Neural progenitor cell (in vitro differentiated cells): Measurements from ENCODE around the gene LTB4R. TPM values are rescaled to one million over a fixed set of nuclear protein-coding genes. Genes with fewer than 3 reads are reported as not detected.

ENCODE experiments used
- DNase-seq: peaks from one replicate; pipeline ENCODE4 v3.0.0-alpha.2; 2016; ENCODE audit warnings: low spot score
- H2AFZ ChIP-seq: fragments of 200-600 bp; sonication (generic); replicated peaks from 2 replicates; pipeline ENCODE4 v1.6.1; 2016; ENCODE audit warnings: antibody characterized with exemption
- H3F3A ChIP-seq: fragments of 200-600 bp; sonication (generic); 2 replicates; pipeline ENCODE4 v1.6.1; 2016; ENCODE audit warnings: antibody characterized with exemption, low read depth
- H3K27ac ChIP-seq: fragments of 200-600 bp; sonication (generic); 2 replicates; pipeline ENCODE4 v1.5.1; 2016; ENCODE audit warnings: mild to moderate bottlenecking
- H3K27me3 ChIP-seq: fragments of 200-600 bp; sonication (generic); 2 replicates; pipeline ENCODE4 v1.6.1; 2016; ENCODE audit warnings: mild to moderate bottlenecking, moderate library complexity
- H3K36me3 ChIP-seq: fragments of 200-600 bp; sonication (generic); 2 replicates; pipeline ENCODE4 v1.5.1; 2016
- H3K4me1 ChIP-seq: fragments of 200-600 bp; sonication (generic); 2 replicates; pipeline ENCODE4 v1.6.1; 2016; ENCODE audit warnings: mixed run types
- H3K4me2 ChIP-seq: fragments of 200-600 bp; sonication (generic); 2 replicates; pipeline ENCODE4 v1.6.1; 2016
- H3K4me3 ChIP-seq: fragments of 200-600 bp; sonication (generic); 2 replicates; pipeline ENCODE4 v1.5.1; 2016
- H3K79me2 ChIP-seq: fragments of 200-600 bp; sonication (generic); 2 replicates; pipeline ENCODE4 v1.6.1; 2016; ENCODE audit warnings: low read depth
- H3K9ac ChIP-seq: fragments of 200-600 bp; sonication (generic); 2 replicates; pipeline ENCODE4 v1.6.1; 2016
- H3K9me3 ChIP-seq: fragments of 200-600 bp; sonication (generic); 2 replicates; pipeline ENCODE4 v1.5.1; 2016; ENCODE audit warnings: low read depth
- H4K20me1 ChIP-seq: fragments of 200-600 bp; sonication (generic); 2 replicates; pipeline ENCODE4 v1.6.1; 2016; ENCODE audit warnings: low read depth
- H3K27ac Mint-ChIP-seq: 3 replicates; pipeline ENCODE4 v1.8.0; 2021; ENCODE audit warnings: mixed read lengths
- H3K27me3 Mint-ChIP-seq: 2 replicates; pipeline ENCODE4 v1.8.0; 2022; ENCODE audit warnings: low read depth, mild to moderate bottlenecking, inconsistent platforms, moderate library complexity, mixed read lengths; ENCODE audit not compliant: insufficient read depth
- H3K36me3 Mint-ChIP-seq: 3 replicates; pipeline ENCODE4 v1.8.0; 2021; ENCODE audit warnings: mixed read lengths
- H3K4me1 Mint-ChIP-seq: 3 replicates; pipeline ENCODE4 v1.8.0; 2021; ENCODE audit warnings: mixed read lengths
- H3K4me3 Mint-ChIP-seq: 3 replicates; pipeline ENCODE4 v1.8.0; 2021; ENCODE audit warnings: mild to moderate bottlenecking, moderate library complexity, mixed read lengths
- H3K9me3 Mint-ChIP-seq: 3 replicates; pipeline ENCODE4 v1.8.0; 2020; ENCODE audit warnings: mixed read lengths
- EZH2 ChIP-seq: fragments of 200-600 bp; sonication (generic); IDR thresholded peaks from 2 replicates; pipeline ENCODE4 v1.6.1; 2017; ENCODE audit warnings: antibody characterized with exemption, mild to moderate bottlenecking, moderate library complexity
- EZH2phosphoT487 ChIP-seq: fragments of 200-600 bp; sonication (generic); IDR thresholded peaks from 2 replicates; pipeline ENCODE4 v1.6.1; 2017; ENCODE audit warnings: antibody characterized with exemption
- total RNA-seq: library from RNA; depleted of rRNA; stranded (reverse); fragments of >200 nt; gene quantifications from 2 replicates; pipeline ENCODE4 v1.2.3, GENCODE V29; 2015; ENCODE audit warnings: low replicate concordance
- TF ChIP-seq, protein P1 (sequence below): fragments of 200-600 bp; sonication (generic); IDR thresholded peaks from 2 replicates; pipeline ENCODE4 v1.5.1; 2017; ENCODE audit warnings: antibody characterized with exemption, mild to moderate bottlenecking

The LTB4R gene
- total RNA-seq, 1 donor from 2014 or later: 1.9 TPM

DNA sequence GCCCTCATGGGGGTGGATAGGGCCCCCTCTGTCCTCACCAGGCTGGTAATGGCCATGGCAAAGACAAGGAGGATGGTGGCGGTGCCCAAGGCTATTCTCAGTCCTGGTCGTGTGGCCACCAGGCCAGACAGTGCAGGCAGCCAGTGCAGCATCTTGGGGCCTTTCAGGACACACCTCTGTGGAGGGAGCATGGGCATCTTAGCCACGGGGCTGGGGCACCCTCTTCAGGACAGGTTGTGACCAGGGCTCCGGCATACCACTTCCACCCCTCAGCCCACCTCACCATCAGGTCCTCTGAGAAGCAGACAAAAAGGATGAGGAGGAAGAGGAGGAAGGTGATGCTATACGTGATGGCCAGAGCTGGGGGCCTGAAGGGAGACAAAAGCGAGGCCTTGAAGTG is 12.7 kb downstream of the LTB4R start:
- no peaks in the 10 kb centered on the region for H3F3A ChIP-seq
- H3K27me3 ChIP-seq: peaks cover 23% of the 10 kb centered on the region
- no peak overlapping the region for H3K4me2 ChIP-seq
- H3K4me1 ChIP-seq: no peaks in the 10 kb centered on the region
- H3K79me2 ChIP-seq: no peaks in the 10 kb centered on the region
- no peaks in the 10 kb centered on the region for H3K9me3 ChIP-seq
- H4K20me1 ChIP-seq: no peaks in the 10 kb centered on the region
- Mint-ChIP-seq H3K36me3 (no peaks in the 10 kb centered on the region), H3K27ac (no peak overlapping the region), H3K27me3 (peaks cover 16% of the 10 kb centered on the region), H3K4me3 (no peak overlapping the region), H3K9me3 (no peaks in the 10 kb centered on the region), H3K4me1 (peaks cover 2% of the 10 kb centered on the region)
- DNase-seq: no peak
- no peaks in the 10 kb centered on the region for H3K36me3 ChIP-seq
- TF ChIP-seq, protein P1, sequence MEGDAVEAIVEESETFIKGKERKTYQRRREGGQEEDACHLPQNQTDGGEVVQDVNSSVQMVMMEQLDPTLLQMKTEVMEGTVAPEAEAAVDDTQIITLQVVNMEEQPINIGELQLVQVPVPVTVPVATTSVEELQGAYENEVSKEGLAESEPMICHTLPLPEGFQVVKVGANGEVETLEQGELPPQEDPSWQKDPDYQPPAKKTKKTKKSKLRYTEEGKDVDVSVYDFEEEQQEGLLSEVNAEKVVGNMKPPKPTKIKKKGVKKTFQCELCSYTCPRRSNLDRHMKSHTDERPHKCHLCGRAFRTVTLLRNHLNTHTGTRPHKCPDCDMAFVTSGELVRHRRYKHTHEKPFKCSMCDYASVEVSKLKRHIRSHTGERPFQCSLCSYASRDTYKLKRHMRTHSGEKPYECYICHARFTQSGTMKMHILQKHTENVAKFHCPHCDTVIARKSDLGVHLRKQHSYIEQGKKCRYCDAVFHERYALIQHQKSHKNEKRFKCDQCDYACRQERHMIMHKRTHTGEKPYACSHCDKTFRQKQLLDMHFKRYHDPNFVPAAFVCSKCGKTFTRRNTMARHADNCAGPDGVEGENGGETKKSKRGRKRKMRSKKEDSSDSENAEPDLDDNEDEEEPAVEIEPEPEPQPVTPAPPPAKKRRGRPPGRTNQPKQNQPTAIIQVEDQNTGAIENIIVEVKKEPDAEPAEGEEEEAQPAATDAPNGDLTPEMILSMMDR: no peak
- TF ChIP-seq EZH2 (no peak), EZH2phosphoT487 (no peak)
- no peak overlapping the region for H3K4me3 ChIP-seq
- H3K9ac ChIP-seq: no peak overlapping the region
- no peak overlapping the region for H2AFZ ChIP-seq
- H3K27ac ChIP-seq: no peak overlapping the region

DNA sequence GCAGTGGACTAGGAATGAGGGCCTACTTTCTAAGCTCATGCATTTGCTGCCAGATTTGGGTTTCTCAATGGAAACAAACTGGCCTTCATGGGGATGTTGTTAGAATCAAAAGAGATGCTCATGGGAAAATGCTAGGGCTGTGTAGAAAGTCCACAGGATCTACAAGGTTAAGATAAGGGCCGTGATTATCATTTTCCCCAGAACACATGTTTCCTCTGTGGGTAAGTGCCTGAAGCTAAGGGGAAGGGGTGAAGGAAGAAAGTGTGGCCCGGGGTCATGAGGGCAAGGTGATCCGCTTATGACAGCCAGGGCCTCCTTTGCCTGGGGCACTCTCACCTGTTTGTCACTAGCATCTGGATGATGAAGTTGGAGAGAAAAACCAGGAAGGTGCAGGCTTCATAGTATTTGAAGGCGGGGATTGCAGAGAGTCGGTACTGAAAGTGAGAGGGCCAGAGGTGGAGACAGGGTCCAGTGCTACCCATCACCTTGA is 13.8 kb downstream of the LTB4R start:
- H3K27ac Mint-ChIP-seq: no peak overlapping the region
- H3K79me2 ChIP-seq: no peaks in the 10 kb centered on the region
- H3K4me1 Mint-ChIP-seq: peaks cover 2% of the 10 kb centered on the region
- no peak overlapping the region for H3K27ac ChIP-seq
- no peaks in the 10 kb centered on the region for H3K36me3 ChIP-seq
- TF ChIP-seq EZH2 (no peak), EZH2phosphoT487 (no peak)
- TF ChIP-seq, protein P1: no peak
- no peak for DNase-seq
- no peaks in the 10 kb centered on the region for H3F3A ChIP-seq
- no peak overlapping the region for H3K4me3 Mint-ChIP-seq
- no peaks in the 10 kb centered on the region for H3K36me3 Mint-ChIP-seq
- H3K4me3 ChIP-seq: no peak overlapping the region
- no peak overlapping the region for H3K4me2 ChIP-seq
- peaks cover 23% of the 10 kb centered on the region for H3K27me3 ChIP-seq
- H4K20me1 ChIP-seq: no peaks in the 10 kb centered on the region
- no peak overlapping the region for H2AFZ ChIP-seq
- H3K4me1 ChIP-seq: no peaks in the 10 kb centered on the region
- H3K9ac ChIP-seq: no peak overlapping the region
- H3K27me3 Mint-ChIP-seq: peaks cover 21% of the 10 kb centered on the region
- no peaks in the 10 kb centered on the region for H3K9me3 Mint-ChIP-seq
- H3K9me3 ChIP-seq: no peaks in the 10 kb centered on the region

DNA sequence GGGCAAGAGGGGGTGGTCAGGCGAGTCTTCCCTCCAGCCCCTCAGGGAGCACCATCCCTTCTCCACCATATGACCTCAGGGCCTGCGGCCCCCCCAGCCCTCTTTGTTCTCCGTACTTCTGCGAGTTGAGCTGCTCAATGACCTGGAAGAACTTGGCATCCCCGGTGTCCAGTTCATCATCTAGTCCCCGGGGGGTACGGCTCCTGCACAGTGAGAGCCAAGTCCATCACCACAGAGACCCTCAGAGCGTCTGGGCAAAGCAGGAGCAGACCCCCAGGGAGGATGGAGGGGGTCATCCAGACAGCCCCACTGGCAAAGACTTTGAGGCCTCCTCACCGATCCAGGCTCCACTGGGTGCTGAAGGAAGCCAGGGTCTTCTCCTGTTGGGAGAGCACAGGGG is 14.7 kb downstream of the LTB4R start:
- H3F3A ChIP-seq: no peaks in the 10 kb centered on the region
- H3K4me1 Mint-ChIP-seq: peaks cover 2% of the 10 kb centered on the region
- no peak overlapping the region for H2AFZ ChIP-seq
- DNase-seq: no peak
- no peaks in the 10 kb centered on the region for H4K20me1 ChIP-seq
- H3K79me2 ChIP-seq: no peaks in the 10 kb centered on the region
- no peaks in the 10 kb centered on the region for H3K9me3 ChIP-seq
- no peak overlapping the region for H3K27ac ChIP-seq
- peaks cover 27% of the 10 kb centered on the region for H3K27me3 ChIP-seq
- no peak overlapping the region for H3K27ac Mint-ChIP-seq
- no peaks in the 10 kb centered on the region for H3K4me1 ChIP-seq
- peaks cover 22% of the 10 kb centered on the region for H3K27me3 Mint-ChIP-seq
- H3K4me3 ChIP-seq: no peak overlapping the region
- no peaks in the 10 kb centered on the region for H3K9me3 Mint-ChIP-seq
- H3K9ac ChIP-seq: no peak overlapping the region
- H3K36me3 ChIP-seq: no peaks in the 10 kb centered on the region
- no peaks in the 10 kb centered on the region for H3K36me3 Mint-ChIP-seq
- no peak overlapping the region for H3K4me2 ChIP-seq
- H3K4me3 Mint-ChIP-seq: no peak overlapping the region
- TF ChIP-seq EZH2phosphoT487 (no peak), EZH2 (no peak)
- TF ChIP-seq, protein P1: no peak
